Ishikawa (cell line): ENCODE measurements around the gene NFILZ.

ENCODE experiments used
- CEBPB ChIP-seq: IDR thresholded peaks from 2 replicates; pipeline ENCODE4 v1.6.1; 2012
- EP300 ChIP-seq: IDR thresholded peaks from 2 replicates; pipeline ENCODE4 v1.6.1; 2012; ENCODE audit warnings: borderline replicate concordance
- FOXM1 ChIP-seq: IDR thresholded peaks from 2 replicates; pipeline ENCODE4 v1.6.1; 2012; ENCODE audit warnings: low read depth, borderline replicate concordance
- MAX ChIP-seq: IDR thresholded peaks from 2 replicates; pipeline ENCODE4 v1.6.1; 2012
- RAD21 ChIP-seq: IDR thresholded peaks from 2 replicates; pipeline ENCODE4 v1.6.1; 2012; ENCODE audit warnings: low read depth
- TAF1 ChIP-seq: IDR thresholded peaks from 2 replicates; pipeline ENCODE4 v1.6.1; 2012; ENCODE audit warnings: low read depth, mild to moderate bottlenecking
- YY1 ChIP-seq: IDR thresholded peaks from 2 replicates; pipeline ENCODE4 v1.6.1; 2012; ENCODE audit warnings: low read depth
- TF ChIP-seq, protein P1 (sequence below): IDR thresholded peaks from 2 replicates; pipeline ENCODE4 v1.6.1; 2012; ENCODE audit warnings: low read depth, mild to moderate bottlenecking

DNA sequence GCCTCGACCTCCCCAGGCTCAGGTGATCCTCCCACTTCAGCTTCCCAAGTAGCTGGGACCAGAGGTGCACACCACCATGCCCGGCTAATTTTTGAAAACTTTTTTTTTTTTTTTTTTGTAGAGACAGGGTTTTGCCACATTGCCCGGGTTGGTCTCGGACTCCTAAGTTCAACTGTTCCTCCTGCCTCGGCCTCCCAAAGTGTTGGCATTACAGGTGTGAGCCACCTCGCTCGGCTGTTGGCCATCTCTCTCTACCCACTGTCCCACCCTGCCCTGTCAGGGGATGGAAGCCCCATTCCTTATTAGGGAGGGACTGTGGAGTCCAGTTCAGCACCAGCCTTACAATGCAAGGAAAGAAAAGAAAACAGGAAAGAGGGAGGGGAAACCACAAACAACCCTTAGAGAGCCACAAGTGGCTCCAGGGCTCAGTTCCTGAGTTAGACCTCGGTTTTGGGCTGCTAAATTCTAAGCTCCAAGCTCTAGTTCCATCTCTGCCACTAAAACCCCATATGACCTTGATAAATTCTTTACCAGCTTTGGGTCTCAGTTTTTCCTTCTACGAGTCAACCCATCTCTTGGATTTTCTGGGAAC, 36.5 kb downstream of the NFILZ start:
- no peak for TF ChIP-seq RAD21
- no peak for TF ChIP-seq YY1
- TF ChIP-seq TAF1 = no peak
- TF ChIP-seq EP300 = no peak
- TF ChIP-seq CEBPB = no peak
- TF ChIP-seq MAX = no peak
- no peak for TF ChIP-seq FOXM1
- TF ChIP-seq, protein P1, sequence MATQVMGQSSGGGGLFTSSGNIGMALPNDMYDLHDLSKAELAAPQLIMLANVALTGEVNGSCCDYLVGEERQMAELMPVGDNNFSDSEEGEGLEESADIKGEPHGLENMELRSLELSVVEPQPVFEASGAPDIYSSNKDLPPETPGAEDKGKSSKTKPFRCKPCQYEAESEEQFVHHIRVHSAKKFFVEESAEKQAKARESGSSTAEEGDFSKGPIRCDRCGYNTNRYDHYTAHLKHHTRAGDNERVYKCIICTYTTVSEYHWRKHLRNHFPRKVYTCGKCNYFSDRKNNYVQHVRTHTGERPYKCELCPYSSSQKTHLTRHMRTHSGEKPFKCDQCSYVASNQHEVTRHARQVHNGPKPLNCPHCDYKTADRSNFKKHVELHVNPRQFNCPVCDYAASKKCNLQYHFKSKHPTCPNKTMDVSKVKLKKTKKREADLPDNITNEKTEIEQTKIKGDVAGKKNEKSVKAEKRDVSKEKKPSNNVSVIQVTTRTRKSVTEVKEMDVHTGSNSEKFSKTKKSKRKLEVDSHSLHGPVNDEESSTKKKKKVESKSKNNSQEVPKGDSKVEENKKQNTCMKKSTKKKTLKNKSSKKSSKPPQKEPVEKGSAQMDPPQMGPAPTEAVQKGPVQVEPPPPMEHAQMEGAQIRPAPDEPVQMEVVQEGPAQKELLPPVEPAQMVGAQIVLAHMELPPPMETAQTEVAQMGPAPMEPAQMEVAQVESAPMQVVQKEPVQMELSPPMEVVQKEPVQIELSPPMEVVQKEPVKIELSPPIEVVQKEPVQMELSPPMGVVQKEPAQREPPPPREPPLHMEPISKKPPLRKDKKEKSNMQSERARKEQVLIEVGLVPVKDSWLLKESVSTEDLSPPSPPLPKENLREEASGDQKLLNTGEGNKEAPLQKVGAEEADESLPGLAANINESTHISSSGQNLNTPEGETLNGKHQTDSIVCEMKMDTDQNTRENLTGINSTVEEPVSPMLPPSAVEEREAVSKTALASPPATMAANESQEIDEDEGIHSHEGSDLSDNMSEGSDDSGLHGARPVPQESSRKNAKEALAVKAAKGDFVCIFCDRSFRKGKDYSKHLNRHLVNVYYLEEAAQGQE = no peak
